GM10248 (cell line): ENCODE data around the gene GABRB1.

Source experiments
- CTCF ChIA-PET: fragments of 300-600 bp; sonication (Branson Sonifier 250); formaldehyde crosslinking; extraction: SDS; loops from one replicate; lab custom pipeline; 2021; ENCODE audit warnings: antibody characterized with exemption; lab: Yijun Ruan, JAX
- POLR2A ChIA-PET: fragments of 350-650 bp; sonication (Branson Sonifier 250); formaldehyde crosslinking; extraction: SDS; loops from one replicate; lab custom pipeline; 2020; ENCODE audit warnings: antibody characterized with exemption; lab: Yijun Ruan, JAX
- DNase-seq: peaks from one replicate; pipeline ENCODE4 v3.0.0; 2012; ENCODE audit errors: extremely low spot score
- TF ChIP-seq, protein P1 (sequence below): IDR thresholded peaks from 2 replicates; pipeline ENCODE4 v1.5.1; 2012; ENCODE audit warnings: mild to moderate bottlenecking, low read depth; ENCODE audit errors: extremely low read depth, missing control alignments, control extremely low read depth

The GABRB1 gene

DNA sequence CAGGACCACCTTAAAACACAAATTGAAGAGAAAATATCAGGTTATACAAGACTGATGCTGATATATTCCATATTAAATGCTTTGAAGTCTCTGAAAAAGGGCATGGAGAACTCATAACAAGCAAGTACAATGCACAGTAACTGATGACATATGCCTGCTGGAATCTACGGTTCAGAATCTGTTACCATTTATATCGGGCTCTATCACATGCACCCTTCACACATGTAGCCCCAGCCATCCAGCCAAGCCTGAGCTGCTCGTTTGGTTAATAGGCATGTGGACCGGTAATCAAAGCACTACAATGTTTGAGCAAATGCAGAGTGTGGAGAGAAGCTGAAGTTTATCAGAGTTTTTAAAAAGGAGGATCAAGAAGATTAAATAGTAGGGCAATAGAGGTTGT, 420.3 kb downstream of the GABRB1 start:
- ChIA-PET CTCF (interaction anchor here (1.2 kb wide), 1 partner anchor 13 kb away, joined by 4 read pairs; no protein-coding TSS in a partner anchor), POLR2A (no interaction called here)
- no peak for DNase-seq
- TF ChIP-seq, protein P1, sequence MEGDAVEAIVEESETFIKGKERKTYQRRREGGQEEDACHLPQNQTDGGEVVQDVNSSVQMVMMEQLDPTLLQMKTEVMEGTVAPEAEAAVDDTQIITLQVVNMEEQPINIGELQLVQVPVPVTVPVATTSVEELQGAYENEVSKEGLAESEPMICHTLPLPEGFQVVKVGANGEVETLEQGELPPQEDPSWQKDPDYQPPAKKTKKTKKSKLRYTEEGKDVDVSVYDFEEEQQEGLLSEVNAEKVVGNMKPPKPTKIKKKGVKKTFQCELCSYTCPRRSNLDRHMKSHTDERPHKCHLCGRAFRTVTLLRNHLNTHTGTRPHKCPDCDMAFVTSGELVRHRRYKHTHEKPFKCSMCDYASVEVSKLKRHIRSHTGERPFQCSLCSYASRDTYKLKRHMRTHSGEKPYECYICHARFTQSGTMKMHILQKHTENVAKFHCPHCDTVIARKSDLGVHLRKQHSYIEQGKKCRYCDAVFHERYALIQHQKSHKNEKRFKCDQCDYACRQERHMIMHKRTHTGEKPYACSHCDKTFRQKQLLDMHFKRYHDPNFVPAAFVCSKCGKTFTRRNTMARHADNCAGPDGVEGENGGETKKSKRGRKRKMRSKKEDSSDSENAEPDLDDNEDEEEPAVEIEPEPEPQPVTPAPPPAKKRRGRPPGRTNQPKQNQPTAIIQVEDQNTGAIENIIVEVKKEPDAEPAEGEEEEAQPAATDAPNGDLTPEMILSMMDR = no peak

DNA sequence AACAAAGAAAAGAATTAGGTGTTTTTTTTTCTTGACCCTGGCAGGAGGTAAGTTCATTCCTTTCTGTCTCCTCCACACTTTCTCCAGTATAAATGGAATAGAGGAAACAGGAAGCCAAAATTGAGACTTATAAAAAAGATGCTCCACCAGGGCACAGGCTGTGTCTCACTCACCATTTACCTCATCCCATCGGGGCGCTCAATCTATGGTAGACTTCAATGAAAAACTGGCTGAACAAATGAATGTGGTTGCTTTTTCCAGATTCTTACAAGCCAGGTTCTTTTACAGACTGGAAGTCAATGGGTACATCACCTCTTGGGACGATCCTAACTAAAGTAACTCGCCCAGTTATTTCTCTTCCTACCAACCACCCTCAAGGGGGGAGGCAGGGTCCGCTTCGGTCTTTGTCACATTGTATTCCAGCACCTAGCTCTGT, 431.4 kb downstream of the GABRB1 start:
- DNase-seq = no peak
- ChIA-PET POLR2A (interaction anchor here (1.2 to 1.3 kb wide), 2 partner anchors 22 to 452 kb away, joined by 3 to 10 read pairs; partner anchors contain the start of genes ATP10D and NFXL1), CTCF (interaction anchor here (1.0 to 2.6 kb wide), 14 partner anchors 9 to 105 kb away, joined by 3 to 15 read pairs (median 4); partner anchors contain the start of gene ATP10D)
- TF ChIP-seq, protein P1 = no peak

DNA sequence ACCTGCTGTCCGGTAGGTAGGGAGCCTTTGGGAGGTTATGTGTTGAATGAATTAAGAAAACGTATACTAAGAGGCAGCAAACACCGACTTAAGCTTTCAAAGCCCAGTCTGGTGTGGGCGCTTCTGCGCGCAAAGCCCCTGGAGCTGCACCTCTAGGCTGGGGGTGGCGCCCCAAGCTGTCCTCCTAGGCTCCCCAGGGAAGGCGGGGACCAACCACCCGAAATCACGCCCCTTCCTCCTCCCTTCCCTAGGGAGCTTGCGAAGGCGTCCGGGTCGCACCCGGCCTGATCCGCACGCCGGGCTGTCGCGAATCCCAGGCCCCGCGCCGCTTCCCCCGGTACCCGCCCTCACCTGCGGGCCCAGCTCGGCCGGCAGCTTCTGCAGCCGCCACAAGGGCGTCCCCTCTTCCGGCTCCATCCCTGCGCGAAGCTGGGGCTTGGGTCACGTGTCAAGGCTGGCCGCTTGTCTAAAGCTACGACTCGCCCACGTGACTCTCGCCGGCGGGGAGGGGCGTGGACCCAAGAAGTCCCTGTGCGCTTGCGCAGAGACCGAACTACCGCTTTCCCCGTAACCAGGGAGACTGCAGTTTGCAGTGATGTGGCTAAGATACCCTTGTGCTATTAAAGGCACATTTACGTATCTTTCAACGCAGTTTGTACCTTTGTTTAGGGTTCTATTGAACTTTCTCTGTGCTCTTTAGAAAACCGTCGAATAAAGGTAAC, 432.0 kb downstream of the GABRB1 start, which contains the start of gene COMMD8:
Gene COMMD8, minus strand, starts transcription at position 468 of the 722 bp plus-strand sequence. Its CDS starts 51 bp downstream, at position 417.
- peak; percentile 95 for DNase-seq
- TF ChIP-seq, protein P1 = peak; percentile 33
- ChIA-PET CTCF (interaction anchor here (0.8 to 2.6 kb wide), 17 partner anchors 9 to 104 kb away, joined by 3 to 15 read pairs (median 4); partner anchors contain the start of gene ATP10D), POLR2A (interaction anchor here (1.2 to 1.3 kb wide), 2 partner anchors 22 to 451 kb away, joined by 3 to 10 read pairs; partner anchors contain the start of genes ATP10D and NFXL1)

DNA sequence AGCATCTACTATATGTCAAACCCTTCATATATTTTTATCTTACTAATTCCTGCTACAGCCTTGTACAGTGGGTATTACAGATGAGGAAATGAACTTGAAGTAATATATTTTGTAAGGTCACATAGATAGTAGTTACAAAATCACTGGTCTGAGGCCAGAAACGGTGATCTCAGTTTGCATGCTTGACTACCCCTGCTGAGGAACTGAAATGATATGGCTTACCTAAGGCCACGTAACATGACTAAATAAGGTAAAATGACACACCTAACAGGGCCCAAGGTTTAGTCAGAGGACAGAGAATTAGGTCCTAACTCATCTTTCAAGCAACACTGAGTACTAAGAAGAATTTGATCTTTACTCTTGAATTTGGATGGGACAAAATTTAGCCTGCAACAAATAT, 433.6 kb downstream of the GABRB1 start:
- CTCF ChIA-PET = interaction anchor here (1.1 to 2.3 kb wide), 4 partner anchors 13 to 99 kb away, joined by 3 to 15 read pairs (median 3); no protein-coding TSS in a partner anchor
- DNase-seq = peak; percentile 23
- POLR2A ChIA-PET = no interaction called here
- TF ChIP-seq, protein P1 = no peak

DNA sequence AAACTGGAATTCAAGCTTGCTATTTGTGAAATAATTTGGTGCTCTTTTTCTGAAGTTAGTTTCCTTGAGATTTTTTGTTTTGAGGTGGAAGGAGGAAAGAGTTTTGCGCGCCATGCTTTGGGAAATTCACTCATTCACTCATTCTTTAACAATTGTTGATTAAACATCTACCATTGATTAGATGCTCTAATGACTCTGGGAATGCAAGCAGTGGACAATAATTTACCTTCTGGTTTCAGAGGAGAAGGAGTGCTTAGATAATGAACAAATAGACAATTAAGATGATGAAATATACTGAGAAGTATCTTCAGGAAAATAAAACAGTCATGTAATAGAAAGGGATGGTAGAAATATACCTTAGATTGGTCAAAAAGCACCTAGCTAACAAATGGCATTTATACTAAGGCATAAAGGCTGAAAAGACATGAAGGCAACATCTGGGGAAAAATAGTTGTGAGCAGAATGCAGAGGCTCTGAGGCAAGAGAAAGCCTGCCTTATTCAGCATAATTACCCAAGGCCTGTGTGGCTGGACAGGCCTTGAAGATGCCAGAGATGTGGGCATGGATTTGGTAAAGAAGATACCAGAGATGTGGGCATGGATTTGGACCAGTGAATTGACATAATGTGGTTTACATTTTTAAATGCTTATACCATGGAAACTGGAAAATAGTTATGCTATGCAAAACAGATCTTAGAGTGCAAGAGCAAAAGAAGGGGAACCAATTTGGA, 434.9 kb downstream of the GABRB1 start:
- POLR2A ChIA-PET = no interaction called here
- CTCF ChIA-PET = interaction anchor here (0.9 to 1.1 kb wide), 3 partner anchors 10 to 45 kb away, joined by 3 read pairs; no protein-coding TSS in a partner anchor
- no peak for DNase-seq
- TF ChIP-seq, protein P1 = no peak
